HG02885 (cell line): ENCODE measurements around the gene TNNI2.
A peak's percentile ranks its signal among the peaks of the same experiment; 100 is the strongest.

Experiments used
- ATAC-seq: cut with Tn5 transposase; IDR thresholded peaks from one replicate; pipeline ENCODE4 v1.9.1; 2021; ENCODE audit warnings: mild to moderate bottlenecking; ENCODE audit not compliant: unreplicated experiment, poor library complexity

The TNNI2 gene

DNA sequence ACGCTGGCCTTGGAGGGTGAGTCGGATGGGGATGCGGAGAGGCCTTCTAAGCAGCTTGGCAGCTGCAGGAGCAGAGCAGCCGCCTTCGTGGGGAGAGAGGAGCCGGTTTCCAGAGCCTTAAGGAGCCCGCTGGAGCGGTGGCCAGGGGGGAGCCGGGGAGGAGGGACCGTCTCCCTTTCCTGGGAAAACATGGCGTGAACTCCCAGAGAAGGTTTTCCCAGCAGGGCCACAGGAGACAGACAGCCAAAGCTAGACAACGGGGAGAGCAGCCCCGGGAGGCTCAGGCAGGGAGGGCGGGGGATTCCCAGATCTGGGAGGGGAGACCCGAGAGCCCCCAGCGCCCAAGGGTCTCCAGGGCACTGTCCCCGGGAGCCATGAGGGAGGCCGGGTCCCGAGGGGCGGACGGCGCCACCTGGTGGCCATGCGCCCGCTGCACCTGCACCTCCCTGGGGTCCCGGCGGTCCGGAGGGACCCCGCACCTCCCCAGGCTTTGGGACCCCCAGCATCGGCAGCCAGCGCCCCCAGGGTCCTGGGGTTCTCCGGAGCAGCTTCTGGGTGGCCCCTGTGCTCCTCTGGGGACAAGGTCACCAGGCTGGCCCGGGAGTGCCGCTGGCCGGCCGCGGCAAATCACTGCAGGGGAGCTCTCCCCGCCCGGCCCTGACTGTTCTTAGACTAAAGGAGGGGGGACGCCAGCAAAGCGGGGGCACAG is 6.4 kb upstream of the TNNI2 start:
- no peak for ATAC-seq

GRCh38 chr11:1832920-1833295 is 5.9 kb upstream of the TNNI2 start:
- no peak for ATAC-seq

DNA sequence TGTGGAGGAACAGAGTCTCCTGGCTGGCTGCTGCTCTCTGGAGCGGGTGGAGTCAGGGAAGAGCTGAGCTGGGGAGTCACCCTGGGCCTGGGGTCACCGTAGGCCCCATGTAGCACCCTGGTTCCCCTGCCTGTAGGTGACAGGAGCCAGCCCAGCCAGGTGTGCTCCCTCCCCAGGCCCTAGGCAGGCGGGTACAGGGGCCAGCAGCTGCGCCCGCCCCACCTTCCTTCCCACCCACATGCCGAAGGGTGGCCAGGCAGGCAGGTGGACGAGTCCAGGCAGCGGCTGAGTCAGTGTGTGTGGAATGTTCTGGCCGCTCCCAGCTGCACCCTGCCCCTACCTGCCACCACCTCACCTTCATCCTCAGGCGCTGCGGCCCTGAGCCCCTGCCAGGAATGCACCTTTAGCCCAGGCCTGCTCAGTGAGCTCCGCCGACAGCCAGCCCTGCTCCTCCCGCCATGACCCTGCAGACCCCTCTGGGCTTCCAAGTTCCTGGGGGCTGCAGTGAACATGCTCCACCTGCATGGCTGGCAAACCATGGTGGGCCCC is 4.6 kb upstream of the TNNI2 start:
- ATAC-seq = no peak

- no peak for ATAC-seq
These were observed 3.8 kb upstream of the TNNI2 start, which contains the start of gene SYT8 for GRCh38 chr11:1834779-1835670. SYT8 (plus strand) TSS chr11:1834990; CDS start chr11:1835106, 116 bp downstream.

DNA sequence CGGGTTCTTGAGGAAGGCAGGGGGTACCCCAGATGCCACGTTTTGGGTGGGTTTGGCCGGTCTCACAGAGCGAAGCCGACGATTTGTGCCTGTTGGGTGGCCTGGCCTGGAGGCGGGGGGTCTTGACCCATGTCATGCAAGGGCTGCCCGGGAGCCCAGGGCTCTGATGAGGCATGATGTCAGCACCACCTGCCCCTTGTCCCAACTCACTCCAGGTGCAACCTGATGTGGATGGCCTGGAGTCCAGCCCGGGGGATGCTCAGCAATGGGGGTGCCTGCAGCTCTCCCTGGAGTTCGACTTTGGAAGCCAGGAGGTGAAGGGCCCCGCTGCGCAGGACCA is 3.1 kb upstream of the TNNI2 start:
- ATAC-seq = no peak

DNA sequence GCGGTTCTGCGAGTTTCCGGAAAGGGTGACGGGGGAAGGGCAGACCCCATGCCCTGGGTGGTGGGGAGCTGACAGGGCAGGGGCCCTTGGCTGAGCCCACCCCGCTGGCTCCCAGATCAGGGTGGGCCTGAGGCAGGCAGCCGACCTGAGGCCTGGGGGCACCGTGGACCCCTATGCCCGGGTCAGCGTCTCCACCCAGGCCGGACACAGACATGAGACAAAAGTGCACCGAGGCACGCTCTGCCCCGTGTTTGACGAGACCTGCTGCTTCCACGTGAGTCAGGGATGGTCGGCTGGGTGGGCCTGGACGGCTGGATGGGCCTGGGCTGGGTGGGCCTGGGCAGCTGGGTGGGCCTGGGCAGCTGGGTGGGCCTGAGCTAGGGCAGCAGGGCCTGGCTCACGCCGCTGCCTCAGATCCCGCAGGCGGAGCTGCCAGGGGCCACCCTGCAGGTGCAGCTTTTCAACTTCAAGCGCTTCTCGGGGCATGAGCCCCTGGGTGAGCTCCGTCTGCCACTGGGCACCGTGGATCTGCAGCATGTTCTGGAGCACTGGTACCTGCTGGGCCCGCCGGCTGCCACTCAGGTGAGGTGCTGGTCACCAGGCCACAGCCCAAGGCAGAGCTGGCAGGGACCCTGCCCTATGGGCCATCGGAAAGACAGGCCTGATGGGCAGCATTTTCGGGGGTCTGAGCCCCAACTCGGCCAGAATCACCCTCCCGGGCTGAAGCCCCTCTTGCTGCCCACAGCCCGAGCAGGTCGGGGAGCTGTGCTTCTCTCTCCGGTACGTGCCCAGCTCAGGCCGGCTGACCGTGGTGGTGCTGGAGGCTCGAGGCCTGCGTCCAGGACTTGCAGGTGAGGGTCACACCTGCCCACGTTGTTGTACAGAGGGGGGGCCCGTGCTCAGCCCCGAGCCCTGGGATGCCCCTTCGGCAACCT is 2.5 kb upstream of the TNNI2 start:
- no peak for ATAC-seq

DNA sequence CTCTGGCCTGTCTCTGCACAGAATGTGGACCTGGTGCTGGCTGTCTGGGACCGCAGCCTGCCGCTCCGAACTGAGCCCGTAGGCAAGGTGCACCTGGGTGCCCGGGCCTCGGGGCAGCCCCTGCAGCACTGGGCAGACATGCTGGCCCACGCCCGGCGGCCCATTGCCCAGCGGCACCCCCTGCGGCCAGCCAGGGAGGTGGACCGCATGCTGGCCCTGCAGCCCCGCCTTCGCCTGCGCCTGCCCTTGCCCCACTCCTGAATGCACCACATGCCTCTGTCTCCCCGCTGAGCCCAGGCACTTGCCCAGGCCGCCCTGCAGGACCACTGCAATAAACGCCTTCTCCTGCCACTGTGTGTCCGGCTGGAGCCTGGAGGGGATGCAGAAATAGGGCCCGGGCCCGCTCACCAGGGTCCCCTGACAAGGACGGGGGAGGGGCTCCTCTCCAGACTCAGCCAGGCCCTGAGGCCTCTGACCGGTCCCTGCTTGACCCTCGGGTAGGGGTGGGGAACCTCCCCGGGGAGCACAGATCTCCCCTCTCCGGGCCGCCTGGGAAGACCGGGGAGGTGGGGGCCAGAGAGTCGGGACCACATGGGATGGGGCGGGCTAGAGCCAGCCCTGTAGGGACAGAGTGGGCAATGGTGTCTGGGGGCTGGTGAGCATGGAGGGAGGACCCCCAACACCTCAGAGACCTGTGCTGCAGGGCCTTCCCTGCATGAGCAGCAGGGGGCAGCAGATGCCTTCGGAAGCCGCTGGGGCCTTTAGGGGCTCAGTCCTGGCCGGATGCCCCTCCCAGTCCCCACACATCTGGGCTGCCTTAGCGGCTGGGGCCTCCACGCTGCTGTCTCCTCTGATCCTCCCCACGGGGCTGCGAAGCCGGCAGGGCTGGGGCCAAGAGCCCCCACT is 1.4 kb upstream of the TNNI2 start:
- peak; percentile 67 for ATAC-seq

DNA sequence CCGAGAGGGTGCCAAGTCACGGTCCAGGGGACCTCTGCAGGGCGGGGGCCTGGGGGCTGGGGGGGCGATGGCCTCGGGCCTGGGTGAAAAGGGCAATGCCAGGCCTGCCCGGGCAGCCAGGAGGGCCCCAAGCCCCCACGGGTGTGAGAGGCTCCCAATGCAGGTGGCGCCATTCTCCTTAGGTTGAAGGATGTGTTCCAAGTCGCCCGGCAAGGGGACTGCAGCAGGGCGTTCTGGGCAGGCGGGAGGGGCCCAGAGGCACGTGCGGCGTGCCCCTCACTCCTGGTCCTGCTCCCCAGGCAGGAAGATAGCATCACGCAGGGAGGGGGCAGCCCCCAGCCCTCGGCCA is 730 bp upstream of the TNNI2 start:
- ATAC-seq = no peak

GRCh38 chr11:1839204-1839923 is 583 bp downstream of the TNNI2 start:
- no peak for ATAC-seq

- ATAC-seq = peak; percentile 46
These were observed 1.4 kb downstream of the TNNI2 start for GRCh38 chr11:1839924-1840779.

- ATAC-seq = no peak
These were observed 2.1 kb downstream of the TNNI2 start for GRCh38 chr11:1840780-1841480.

- ATAC-seq = no peak
These were observed 2.8 kb downstream of the TNNI2 start for GRCh38 chr11:1841511-1842148.

GRCh38 chr11:1842149-1843097 is 3.6 kb downstream of the TNNI2 start:
- ATAC-seq = no peak

DNA sequence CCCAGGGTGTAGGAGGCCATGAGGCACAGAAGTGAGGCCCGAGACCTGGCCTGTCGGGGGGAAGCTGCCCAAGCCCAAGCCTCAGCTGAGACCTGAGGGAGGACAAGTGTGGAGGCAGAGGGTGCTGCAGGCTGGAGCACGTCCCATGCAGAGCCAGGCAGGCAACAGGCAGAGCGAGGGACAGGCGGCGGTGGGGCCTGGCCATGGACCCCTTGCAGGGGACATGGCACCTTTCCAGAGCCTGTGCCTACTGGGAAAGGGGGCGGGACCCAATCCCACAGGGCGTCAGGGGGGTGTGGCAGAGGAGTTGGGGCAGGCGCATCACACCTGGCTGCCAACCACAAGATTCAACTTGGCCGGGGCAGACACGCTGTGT is 4.3 kb downstream of the TNNI2 start:
- ATAC-seq = no peak

GRCh38 chr11:1843796-1844195 is 5.0 kb downstream of the TNNI2 start:
- no peak for ATAC-seq
